Rectal smooth muscle tissue (tissue), 1 donor: ENCODE data around the gene BATF2.

Source experiments
- H3K27ac ChIP-seq: one replicate; pipeline ENCODE4 v1.7.0; 2013; ENCODE audit warnings: low read depth, low read length, inconsistent platforms
- H3K27me3 ChIP-seq: one replicate; pipeline ENCODE4 v1.7.0; 2013; ENCODE audit warnings: low read length; ENCODE audit not compliant: control insufficient read depth, insufficient read depth
- H3K36me3 ChIP-seq: one replicate; pipeline ENCODE4 v1.7.0; 2013; ENCODE audit warnings: low read length; ENCODE audit not compliant: control insufficient read depth, insufficient read depth
- H3K4me1 ChIP-seq: one replicate; pipeline ENCODE4 v1.7.0; 2013; ENCODE audit warnings: low read length; ENCODE audit not compliant: control insufficient read depth, insufficient read depth
- H3K4me3 ChIP-seq: one replicate; pipeline ENCODE4 v1.7.0; 2013; ENCODE audit warnings: low read length
- H3K9ac ChIP-seq: one replicate; pipeline ENCODE4 v1.7.0; 2013; ENCODE audit warnings: low read length

Gene BATF2

DNA sequence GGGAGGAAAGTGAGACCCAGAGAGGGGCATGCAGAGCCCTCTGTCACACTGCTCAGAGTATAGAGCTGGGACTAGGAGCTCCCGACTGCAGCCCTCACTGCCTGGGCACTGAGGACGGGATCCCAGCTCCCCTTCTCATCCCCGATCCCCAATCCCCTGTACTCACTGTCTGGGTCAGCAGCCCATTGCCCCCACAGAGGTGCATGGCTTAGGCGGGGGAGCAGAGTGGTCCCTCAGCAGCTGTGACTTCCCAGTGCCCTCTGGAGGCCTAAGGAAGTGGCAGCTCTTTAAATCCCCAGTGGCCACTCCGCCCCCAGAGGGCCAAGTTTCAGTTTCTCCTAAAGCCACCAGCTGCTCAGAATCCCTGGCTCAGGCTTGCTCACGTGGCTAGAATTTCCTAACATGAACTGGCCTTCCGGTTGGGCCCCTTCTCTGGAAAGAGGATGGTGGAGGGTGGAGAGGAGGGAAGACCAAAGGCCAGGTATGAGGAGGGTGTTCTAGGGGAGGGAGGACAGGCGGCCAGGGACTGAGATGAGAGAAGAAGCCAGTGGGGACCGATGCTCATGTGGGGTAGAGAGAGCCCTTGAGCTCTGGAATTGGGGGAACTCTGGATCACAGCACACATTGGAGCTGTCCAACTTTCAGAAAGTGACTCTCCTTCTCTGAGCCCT is at the start of gene BATF2:
BATF2 (minus strand) TSS at position 262 of the 671 bp plus-strand sequence; CDS start at position 205, 57 bp downstream.
- Histone ChIP-seq H3K4me3 (peak within 1 kb of the TSS; percentile 87), H3K36me3 (no peaks in the 10 kb centered on the region), H3K27me3 (no peaks in the 10 kb centered on the region), H3K4me1 (peaks cover 9% of the 10 kb centered on the region), H3K9ac (peak within 1 kb of the TSS; percentile 82), H3K27ac (peak within 1 kb of the TSS; percentile 67)

DNA sequence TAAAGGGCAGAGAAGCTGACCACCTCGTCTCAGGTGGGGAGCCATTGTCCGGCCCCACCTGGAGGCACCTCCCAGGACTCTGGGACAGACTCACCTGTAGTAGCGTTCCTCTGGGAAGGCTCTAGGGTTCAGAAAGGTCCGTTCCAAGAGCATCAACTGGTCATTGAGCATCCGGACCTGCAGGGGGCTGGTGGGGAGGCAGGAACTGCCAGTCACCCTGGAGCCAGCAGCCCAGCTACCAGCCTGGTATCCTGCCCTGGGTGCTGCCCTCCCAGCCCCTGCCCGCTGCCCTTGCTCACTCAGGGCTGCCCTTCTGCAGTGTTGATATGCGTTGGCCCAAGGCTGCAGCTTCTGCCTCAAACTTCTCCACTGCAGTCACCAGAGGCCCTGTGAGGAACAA is 49.0 kb upstream of the BATF2 start:
- Histone ChIP-seq H3K36me3 (no peaks in the 10 kb centered on the region), H3K27me3 (no peaks in the 10 kb centered on the region), H3K9ac (no peak overlapping the region), H3K4me1 (no peaks in the 10 kb centered on the region), H3K4me3 (no peak overlapping the region), H3K27ac (no peak overlapping the region)

- Histone ChIP-seq H3K9ac (no peak overlapping the region), H3K27me3 (no peaks in the 10 kb centered on the region), H3K27ac (no peak overlapping the region), H3K36me3 (no peaks in the 10 kb centered on the region), H3K4me3 (no peak overlapping the region), H3K4me1 (no peaks in the 10 kb centered on the region)
Observed at GRCh38 chr11:65045061-65045460, 48.3 kb upstream of the BATF2 start.

DNA sequence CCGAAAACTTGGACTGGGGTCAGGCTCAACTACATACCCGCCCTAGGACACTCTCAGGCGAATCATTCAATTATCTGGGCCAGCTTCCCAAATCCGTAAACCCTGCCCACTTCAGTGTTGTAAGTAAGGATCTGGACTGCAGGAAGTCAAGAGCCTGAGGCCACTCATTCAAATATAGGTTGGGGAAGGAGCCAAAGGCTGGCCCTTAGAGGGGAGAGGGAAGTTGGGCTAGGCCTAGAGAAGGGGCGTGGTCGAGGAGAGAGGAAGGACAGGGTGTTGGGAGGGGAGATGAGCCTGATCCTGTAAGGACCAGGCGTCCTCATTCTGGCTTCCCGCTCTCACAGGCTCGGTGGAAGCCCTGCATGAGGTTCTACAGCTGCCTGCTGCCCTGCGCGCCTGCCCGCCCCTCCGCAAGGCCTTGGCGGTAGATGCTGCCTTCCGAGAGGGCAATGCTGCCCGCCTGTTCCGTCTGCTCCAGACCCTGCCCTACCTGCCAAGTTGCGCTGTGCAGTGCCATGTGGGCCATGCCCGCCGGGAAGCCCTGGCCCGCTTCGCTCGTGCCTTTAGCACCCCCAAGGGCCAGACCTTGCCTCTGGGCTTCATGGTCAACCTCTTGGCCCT is 47.2 kb upstream of the BATF2 start:
- Histone ChIP-seq H3K9ac (no peak overlapping the region), H3K27ac (no peak overlapping the region), H3K4me3 (no peak overlapping the region), H3K27me3 (no peaks in the 10 kb centered on the region), H3K36me3 (no peaks in the 10 kb centered on the region), H3K4me1 (no peaks in the 10 kb centered on the region)

- H3K4me3 ChIP-seq = no peak overlapping the region
- no peak overlapping the region for H3K27ac ChIP-seq
- no peaks in the 10 kb centered on the region for H3K4me1 ChIP-seq
- H3K9ac ChIP-seq = no peak overlapping the region
- H3K36me3 ChIP-seq = peaks cover 8% of the 10 kb centered on the region
- H3K27me3 ChIP-seq = no peaks in the 10 kb centered on the region
Observed at GRCh38 chr11:65042891-65043290, 46.1 kb upstream of the BATF2 start.

DNA sequence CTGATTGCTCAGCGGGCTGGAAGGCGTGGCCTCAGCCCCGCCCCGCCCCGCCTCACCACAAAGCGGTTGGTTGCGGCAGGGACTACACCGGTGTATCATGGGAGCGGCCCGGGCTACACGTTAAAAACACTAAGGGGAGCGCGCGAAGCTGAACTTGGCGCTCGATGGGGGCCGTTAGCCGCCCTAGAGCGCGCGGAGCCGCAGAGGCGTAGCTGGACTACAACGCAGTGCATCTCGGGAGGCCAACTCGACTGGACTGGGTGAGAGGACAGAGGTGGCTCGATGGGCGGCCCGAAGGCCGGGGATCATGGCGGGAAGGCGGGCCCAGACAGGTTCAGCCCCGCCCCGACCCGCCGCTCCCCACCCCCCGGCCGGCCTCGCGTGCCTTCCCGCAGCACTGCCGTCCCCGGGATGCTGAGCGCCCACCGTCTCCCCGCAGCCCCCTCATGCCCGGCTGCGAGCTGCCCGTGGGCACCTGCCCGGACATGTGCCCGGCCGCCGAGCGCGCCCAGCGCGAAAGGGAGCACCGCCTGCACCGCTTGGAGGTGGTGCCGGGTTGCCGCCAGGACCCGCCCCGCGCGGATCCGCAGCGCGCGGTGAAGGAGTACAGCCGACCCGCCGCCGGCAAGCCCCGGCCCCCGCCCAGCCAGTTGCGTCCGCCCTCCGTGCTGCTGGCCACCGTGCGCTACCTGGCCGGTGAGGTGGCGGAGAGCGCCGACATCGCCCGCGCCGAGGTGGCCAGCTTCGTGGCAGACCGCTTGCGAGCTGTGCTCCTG is 44.3 kb upstream of the BATF2 start, which contains the start of gene SAC3D1:
SAC3D1 (plus strand) TSS at position 364 of the 776 bp plus-strand sequence; CDS start at position 447, 83 bp downstream.
- Histone ChIP-seq H3K27ac (peak within 1 kb of the TSS; percentile 95), H3K36me3 (peaks cover 20% of the 10 kb centered on the region), H3K27me3 (no peaks in the 10 kb centered on the region), H3K4me1 (no peaks in the 10 kb centered on the region), H3K4me3 (peak within 1 kb of the TSS; percentile 79), H3K9ac (peak within 1 kb of the TSS; percentile 60)

DNA sequence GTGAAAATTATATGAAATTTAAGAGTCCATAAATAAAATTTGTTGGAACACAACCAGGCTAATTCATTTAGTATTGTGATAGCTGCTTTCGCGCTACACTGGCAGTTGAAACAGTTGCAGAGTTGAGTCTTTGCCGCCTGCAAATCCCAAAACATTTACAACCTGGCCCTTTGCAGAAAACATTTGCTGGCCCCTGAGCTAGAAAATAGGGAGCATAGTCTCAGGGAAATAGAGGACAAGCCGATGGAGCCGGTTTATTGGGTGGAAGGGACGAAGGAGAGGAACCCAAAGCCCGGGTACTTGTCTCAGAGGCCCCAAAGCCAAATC is 43.7 kb upstream of the BATF2 start:
- Histone ChIP-seq H3K27ac (peak overlapping the region; percentile 95), H3K4me1 (no peaks in the 10 kb centered on the region), H3K9ac (no peak overlapping the region), H3K36me3 (peaks cover 25% of the 10 kb centered on the region), H3K27me3 (no peaks in the 10 kb centered on the region), H3K4me3 (peak overlapping the region; percentile 79)

GRCh38 chr11:65036931-65037330 is 40.2 kb upstream of the BATF2 start:
- no peaks in the 10 kb centered on the region for H3K4me1 ChIP-seq
- H3K4me3 ChIP-seq = no peak overlapping the region
- no peak overlapping the region for H3K27ac ChIP-seq
- no peak overlapping the region for H3K9ac ChIP-seq
- no peaks in the 10 kb centered on the region for H3K27me3 ChIP-seq
- peaks cover 45% of the 10 kb centered on the region for H3K36me3 ChIP-seq

- no peak overlapping the region for H3K9ac ChIP-seq
- no peaks in the 10 kb centered on the region for H3K4me1 ChIP-seq
- H3K36me3 ChIP-seq = peaks cover 47% of the 10 kb centered on the region
- no peak overlapping the region for H3K4me3 ChIP-seq
- no peaks in the 10 kb centered on the region for H3K27me3 ChIP-seq
- H3K27ac ChIP-seq = no peak overlapping the region
Observed at GRCh38 chr11:65035579-65035978, 38.8 kb upstream of the BATF2 start.

DNA sequence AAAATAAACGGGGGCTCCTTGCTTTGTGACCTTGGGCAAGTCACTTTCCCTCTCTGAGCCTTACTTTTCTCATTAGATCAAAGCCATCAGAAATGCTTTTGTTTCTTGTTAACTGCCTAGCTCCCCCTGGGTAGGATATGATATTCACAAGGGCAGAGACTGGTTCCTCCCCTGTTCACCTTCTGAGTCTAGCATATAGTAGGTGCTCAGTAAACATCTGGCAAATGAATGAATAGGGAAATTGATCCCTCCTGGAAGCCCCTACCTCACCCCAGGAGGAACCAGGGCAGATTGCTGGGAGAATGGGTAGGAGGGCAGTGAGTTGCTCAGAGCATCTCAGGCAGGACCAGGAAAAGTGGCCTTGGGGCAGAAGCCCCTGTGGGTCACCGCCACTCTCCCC is 37.7 kb upstream of the BATF2 start:
- H3K36me3 ChIP-seq = peaks cover 47% of the 10 kb centered on the region
- H3K4me1 ChIP-seq = no peaks in the 10 kb centered on the region
- no peak overlapping the region for H3K27ac ChIP-seq
- no peaks in the 10 kb centered on the region for H3K27me3 ChIP-seq
- no peak overlapping the region for H3K4me3 ChIP-seq
- H3K9ac ChIP-seq = no peak overlapping the region

DNA sequence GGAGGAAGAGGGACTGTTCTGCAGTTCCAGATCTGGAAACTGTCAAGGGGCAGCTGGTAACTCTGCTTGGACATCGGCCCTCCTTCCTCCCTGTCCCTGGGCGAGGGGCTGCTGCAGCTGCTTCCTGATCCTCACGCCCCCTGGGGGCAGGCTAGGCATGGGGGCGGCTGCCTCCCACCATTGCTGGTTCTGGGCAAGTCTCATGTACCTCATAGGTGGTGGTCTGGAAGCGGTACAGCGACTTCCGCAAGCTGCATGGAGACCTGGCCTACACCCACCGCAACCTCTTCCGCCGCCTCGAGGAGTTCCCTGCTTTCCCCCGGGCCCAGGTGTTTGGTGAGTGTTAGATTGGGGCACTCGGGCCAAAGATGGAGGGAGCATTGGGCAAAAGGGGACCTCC is 35.4 kb upstream of the BATF2 start:
- H3K9ac ChIP-seq = no peak overlapping the region
- no peaks in the 10 kb centered on the region for H3K4me1 ChIP-seq
- no peak overlapping the region for H3K27ac ChIP-seq
- peaks cover 33% of the 10 kb centered on the region for H3K36me3 ChIP-seq
- no peak overlapping the region for H3K4me3 ChIP-seq
- no peaks in the 10 kb centered on the region for H3K27me3 ChIP-seq

- H3K9ac ChIP-seq = peak within 1 kb of the TSS; percentile 59
- H3K27ac ChIP-seq = peak within 1 kb of the TSS; percentile 92
- H3K4me3 ChIP-seq = peak within 1 kb of the TSS; percentile 84
- no peaks in the 10 kb centered on the region for H3K27me3 ChIP-seq
- H3K36me3 ChIP-seq = peaks cover 5% of the 10 kb centered on the region
- H3K4me1 ChIP-seq = peaks cover 4% of the 10 kb centered on the region
Observed at GRCh38 chr11:65027213-65028067, 30.7 kb upstream of the BATF2 start, which contains the start of gene SNX15. Gene SNX15, plus strand, starts transcription at chr11:65027439. Its CDS starts 99 bp downstream, at chr11:65027538.
